GM08714 (cell line): ENCODE measurements around the gene SCAPER.

Source experiments
- H3K4me3 ChIP-seq: fragments of 200-500 bp; sonication (Bioruptor generic); 2 replicates; pipeline ENCODE4 v1.5.1; 2014; ENCODE audit warnings: mild to moderate bottlenecking, low read length, inconsistent platforms
- ZNF274 ChIP-seq: IDR thresholded peaks from 2 replicates; pipeline ENCODE4 v1.6.1; 2012; ENCODE audit warnings: mild to moderate bottlenecking, low read depth, low read length

SCAPER gene

GRCh38 chr15:76664411-76664810 lies 240.7 kb downstream of the SCAPER start:
- TF ChIP-seq ZNF274, result no peak
- no peak overlapping the region for H3K4me3 ChIP-seq

- H3K4me3 ChIP-seq, result no peak overlapping the region
- no peak for TF ChIP-seq ZNF274
These were observed 241.6 kb downstream of the SCAPER start for GRCh38 chr15:76663529-76663928.

GRCh38 chr15:76648732-76649444 lies 256.3 kb downstream of the SCAPER start:
- no peak for TF ChIP-seq ZNF274
- no peak overlapping the region for H3K4me3 ChIP-seq

GRCh38 chr15:76647612-76648011 lies 257.5 kb downstream of the SCAPER start:
- no peak for TF ChIP-seq ZNF274
- H3K4me3 ChIP-seq, result no peak overlapping the region

- H3K4me3 ChIP-seq, result no peak overlapping the region
- no peak for TF ChIP-seq ZNF274
These were observed 260.5 kb downstream of the SCAPER start for GRCh38 chr15:76644646-76645045.

GRCh38 chr15:76642671-76643070 lies 262.5 kb downstream of the SCAPER start:
- H3K4me3 ChIP-seq, result no peak overlapping the region
- TF ChIP-seq ZNF274, result no peak

- TF ChIP-seq ZNF274, result no peak
- no peak overlapping the region for H3K4me3 ChIP-seq
These were observed 268.0 kb downstream of the SCAPER start for GRCh38 chr15:76637166-76637565.

GRCh38 chr15:76636059-76636458 lies 269.1 kb downstream of the SCAPER start:
- no peak overlapping the region for H3K4me3 ChIP-seq
- no peak for TF ChIP-seq ZNF274

GRCh38 chr15:76626611-76627010 lies 278.5 kb downstream of the SCAPER start:
- H3K4me3 ChIP-seq, result no peak overlapping the region
- no peak for TF ChIP-seq ZNF274

- no peak overlapping the region for H3K4me3 ChIP-seq
- no peak for TF ChIP-seq ZNF274
These were observed 279.9 kb downstream of the SCAPER start for GRCh38 chr15:76625267-76625666.

- TF ChIP-seq ZNF274, result no peak
- no peak overlapping the region for H3K4me3 ChIP-seq
These were observed 290.4 kb downstream of the SCAPER start for GRCh38 chr15:76614725-76615124.

GRCh38 chr15:76588811-76589747 lies 316.1 kb downstream of the SCAPER start:
- no peak for TF ChIP-seq ZNF274
- H3K4me3 ChIP-seq, result no peak overlapping the region

GRCh38 chr15:76585576-76585897 lies 319.6 kb downstream of the SCAPER start:
- H3K4me3 ChIP-seq, result no peak overlapping the region
- no peak for TF ChIP-seq ZNF274

GRCh38 chr15:76584868-76585575 lies 320.1 kb downstream of the SCAPER start:
- no peak for TF ChIP-seq ZNF274
- H3K4me3 ChIP-seq, result no peak overlapping the region
